Measurements from ENCODE around the gene REEP6.

DNA sequence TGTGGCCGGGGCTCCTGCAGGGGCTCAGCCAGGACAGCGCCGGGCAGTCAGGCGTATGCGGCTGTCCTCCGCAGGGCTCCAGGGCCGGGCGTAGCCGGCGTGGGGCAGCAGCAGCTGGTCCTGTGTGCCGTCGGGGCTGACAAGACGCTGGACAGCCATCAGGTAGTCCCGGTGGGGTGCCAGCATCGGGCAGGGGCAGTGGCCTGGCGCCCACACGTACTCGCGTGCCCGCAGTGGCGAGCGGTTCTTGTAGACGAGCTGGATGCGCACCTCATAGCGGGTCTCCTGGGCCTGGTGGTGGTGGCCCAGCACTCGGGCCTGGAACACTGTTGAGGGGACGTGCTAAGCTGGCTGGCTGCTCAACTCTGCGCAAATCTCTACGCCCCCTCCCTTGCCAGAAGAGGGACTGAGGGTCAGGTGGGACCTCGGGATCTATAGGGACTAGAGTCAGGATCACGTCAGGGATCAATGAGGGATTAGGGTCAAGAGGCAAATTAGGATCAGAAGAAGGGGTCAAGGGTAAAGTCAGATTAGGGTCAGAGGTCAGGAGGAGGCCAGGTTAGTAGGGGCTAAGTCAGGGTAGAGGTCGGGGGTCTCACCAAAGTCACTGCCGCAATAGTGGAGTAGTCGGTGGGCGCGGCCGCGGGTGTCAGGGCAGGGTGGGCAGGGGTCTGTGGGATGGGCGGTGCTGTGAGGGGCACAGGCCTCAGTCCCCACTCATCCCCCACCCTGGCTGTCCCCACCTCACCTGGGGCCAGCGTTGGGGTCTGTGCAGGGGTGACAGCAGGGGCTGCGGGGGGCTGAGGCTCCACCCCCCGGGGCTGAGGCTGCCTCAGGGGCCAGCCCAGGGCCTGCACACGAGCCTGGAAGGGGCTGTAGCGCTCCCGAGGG is 15.3 kb downstream of the REEP6 start:
- TF ChIP-seq, protein P1, sequence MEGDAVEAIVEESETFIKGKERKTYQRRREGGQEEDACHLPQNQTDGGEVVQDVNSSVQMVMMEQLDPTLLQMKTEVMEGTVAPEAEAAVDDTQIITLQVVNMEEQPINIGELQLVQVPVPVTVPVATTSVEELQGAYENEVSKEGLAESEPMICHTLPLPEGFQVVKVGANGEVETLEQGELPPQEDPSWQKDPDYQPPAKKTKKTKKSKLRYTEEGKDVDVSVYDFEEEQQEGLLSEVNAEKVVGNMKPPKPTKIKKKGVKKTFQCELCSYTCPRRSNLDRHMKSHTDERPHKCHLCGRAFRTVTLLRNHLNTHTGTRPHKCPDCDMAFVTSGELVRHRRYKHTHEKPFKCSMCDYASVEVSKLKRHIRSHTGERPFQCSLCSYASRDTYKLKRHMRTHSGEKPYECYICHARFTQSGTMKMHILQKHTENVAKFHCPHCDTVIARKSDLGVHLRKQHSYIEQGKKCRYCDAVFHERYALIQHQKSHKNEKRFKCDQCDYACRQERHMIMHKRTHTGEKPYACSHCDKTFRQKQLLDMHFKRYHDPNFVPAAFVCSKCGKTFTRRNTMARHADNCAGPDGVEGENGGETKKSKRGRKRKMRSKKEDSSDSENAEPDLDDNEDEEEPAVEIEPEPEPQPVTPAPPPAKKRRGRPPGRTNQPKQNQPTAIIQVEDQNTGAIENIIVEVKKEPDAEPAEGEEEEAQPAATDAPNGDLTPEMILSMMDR (IDR thresholded peaks at IDR 0.05 in 8 of 11, conservative IDR thresholded peaks at IDR 0.05 in 3 of 11) = no peak
- no peak for TF ChIP-seq POLR2A (IDR thresholded peaks at IDR 0.05)
